ENCODE results near the gene FLAD1.

The FLAD1 gene

DNA sequence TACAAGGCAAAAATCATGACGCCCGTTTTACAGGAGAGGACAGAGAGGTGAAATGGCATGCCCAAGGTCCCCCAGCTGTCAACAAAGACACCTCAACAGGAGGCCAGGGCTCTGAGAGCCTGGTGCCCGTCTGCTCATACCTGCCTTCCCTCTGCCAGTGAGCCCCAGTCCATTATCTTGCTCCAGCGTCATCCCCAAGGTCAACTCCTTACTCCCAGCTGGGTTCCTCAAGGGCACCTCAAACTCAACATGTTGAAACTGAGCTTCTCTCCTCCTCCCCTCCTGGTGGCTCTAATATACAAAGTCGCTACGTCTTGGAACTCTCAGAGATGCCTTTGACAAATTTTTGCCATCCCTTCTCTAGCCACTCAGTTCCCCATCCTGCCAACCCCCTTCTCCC lies 30.5 kb upstream of the FLAD1 start:
- DNase-seq: no peak

DNA sequence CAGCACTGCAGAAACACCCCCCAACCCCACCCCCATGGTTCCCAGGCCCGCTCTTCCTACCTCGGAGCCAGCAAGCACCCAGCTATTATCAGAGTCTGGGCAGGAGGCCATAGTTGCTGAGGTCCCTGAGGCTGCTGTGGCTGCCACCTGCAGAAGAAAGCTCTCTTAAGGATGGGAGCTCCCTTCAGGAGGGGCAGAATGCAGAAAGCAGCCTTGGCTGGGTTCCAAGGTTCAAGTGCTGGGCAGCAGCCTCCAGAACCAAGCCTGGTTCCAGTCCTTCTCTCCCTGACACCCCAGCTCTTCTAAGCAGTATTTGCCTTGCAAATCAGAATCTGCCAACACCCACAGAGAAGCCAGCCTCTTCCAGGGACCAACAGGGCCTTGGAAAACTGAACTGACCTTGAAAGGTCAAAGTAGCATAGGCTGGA lies 29.5 kb upstream of the FLAD1 start:
- DNase-seq: no peak

GRCh38 chr1:154954541-154954940 lies 28.6 kb upstream of the FLAD1 start:
- no peak for DNase-seq

- peak; percentile 83 to 95 for DNase-seq
Measured at GRCh38 chr1:154955039-154955717, 28.0 kb upstream of the FLAD1 start.

DNA sequence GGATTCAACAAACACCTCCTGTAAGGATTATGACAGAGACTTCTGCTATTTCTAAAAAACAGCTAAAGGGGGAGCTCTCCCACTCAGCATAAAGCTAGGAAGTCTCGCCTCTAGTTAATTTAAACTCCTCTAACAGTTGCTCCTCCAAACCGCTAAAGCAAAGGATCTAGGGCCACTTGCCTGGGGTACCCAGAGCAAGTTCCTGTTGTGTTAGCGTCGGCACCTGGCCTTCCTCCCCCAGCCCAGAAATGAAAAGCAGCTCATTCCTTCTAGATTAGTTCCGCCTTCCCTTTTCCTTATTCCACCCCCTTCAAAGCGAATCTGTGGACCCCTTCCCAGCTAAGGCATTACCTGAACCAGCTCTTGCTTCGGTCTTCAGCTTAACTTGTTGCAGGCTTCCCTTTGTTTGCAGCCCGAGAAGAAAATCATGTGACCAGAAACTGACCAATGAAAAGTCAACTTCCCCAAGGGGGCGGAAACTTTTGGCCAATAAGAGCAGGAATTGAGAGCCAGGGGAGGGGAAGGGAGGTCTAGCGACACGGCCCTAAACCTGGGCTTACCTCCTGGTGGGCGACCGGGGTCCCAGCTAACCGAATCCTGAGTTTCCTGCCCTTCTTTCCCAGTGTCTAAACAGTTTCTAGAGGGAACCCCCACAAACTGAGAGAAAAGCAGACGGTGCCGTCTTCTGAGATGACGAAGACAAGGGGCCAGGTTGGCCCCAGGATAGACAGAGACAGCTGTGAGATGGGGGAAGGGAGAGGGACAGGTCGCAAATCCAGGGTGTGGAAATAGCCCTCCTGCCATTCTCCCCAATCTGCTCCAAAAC lies 27.2 kb upstream of the FLAD1 start, which contains the start of gene PBXIP1:
TSS of gene PBXIP1 (minus strand) at position 382 of the 826 bp plus-strand sequence. CDS start 2,378 bp downstream, outside the sequence.
- peak; percentile 28 to 68 for DNase-seq

DNA sequence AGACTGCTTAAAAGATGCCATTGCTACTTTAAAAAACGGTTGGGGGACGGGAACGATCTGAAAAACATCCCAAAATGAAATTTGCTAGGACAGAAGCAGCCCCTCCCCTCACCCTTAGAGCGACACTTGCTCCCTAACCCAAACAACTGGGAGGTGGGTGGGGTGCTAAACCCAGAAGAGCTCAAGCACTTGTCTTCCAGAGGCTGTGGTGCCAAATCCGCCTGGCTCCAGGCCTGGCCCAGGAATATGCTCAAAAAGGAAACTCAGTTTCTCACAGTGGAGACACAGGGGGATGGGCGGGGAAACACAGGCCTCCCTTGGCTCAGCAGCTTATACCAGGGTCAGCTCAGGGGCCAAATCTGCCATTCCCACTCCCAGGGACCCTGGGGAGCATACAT lies 26.6 kb upstream of the FLAD1 start:
- DNase-seq: no peak

GRCh38 chr1:154957091-154957657 lies 26.0 kb upstream of the FLAD1 start:
- DNase-seq: no peak

GRCh38 chr1:154958036-154958435 lies 25.1 kb upstream of the FLAD1 start:
- DNase-seq: no peak

DNA sequence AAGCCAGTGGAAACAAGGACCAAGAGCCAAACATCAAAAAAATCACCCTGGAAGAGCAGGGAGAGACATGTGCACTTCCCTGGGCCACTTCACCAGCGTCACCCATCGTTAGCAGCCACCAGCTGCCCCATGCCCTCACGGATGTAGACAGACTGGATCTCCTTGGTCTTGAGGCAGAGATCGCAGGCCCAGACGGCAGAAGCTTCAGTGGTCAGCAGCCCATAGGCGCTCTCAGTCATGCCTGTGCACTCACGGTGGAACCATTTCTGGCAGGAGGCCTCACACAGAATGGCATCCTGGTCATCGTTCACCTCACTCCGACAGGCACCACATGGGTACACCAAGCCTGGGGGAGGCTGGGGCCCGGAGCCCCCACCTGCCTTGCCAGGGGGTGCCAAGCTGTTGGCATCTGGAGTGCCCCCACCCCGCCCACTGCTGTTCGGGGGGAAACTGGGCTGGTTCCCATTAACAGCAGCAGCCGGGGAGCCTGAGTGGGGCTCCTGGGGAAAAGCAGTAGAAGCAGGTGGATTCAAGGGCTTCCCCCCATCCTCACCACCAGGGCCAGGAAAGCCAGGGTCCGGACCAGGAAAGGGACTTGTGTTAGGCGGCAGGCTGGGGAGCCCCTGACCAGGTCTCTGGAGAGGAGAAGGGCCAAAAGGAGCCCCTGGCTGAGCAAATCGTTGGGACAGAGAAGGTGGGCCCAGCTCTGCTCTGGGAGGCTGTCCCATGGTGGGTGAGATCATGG lies 24.3 kb upstream of the FLAD1 start:
- DNase-seq: no peak

GRCh38 chr1:154959426-154959780 lies 23.7 kb upstream of the FLAD1 start:
- no peak for DNase-seq

DNA sequence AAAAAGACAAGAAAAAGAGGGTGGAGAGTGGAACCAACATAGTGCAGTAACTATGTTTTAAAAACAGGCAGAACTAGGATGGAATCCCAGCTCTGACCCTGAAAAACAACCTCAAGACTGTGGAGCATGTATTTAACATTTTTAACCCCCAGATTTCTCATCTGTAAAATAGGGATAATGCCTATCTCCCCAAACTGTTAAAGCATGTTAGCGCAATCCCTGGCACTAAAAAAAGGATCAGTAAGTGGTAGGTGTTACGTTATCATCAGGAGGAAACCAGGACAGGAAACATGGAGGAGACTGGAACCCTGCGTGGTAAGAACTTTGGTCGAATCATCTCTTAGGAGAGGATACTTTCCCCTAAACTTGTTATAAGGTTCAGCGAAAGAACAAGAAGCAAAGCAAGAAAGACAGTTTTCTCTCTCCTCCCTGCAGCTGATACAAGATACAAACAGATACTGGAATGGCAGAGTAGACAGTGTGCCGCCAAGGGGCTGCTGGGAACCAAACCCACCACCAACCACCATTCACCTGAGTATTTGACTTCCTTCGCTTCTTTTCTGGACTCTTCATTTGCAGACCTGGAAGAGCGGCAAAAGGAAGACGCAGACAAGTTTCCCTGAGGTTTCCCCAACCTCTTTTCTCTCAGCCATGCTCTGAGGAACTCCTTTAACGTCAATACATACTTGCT lies 22.6 kb upstream of the FLAD1 start:
- no peak for DNase-seq

- DNase-seq: peak in 1 of 2 experiments; percentile 46
Measured at GRCh38 chr1:154961207-154962155, 21.7 kb upstream of the FLAD1 start, which contains the start of gene PYGO2. TSS of gene PYGO2 (minus strand) at chr1:154961782. CDS start at chr1:154961576, 206 bp downstream.

GRCh38 chr1:154962156-154962749 lies 20.9 kb upstream of the FLAD1 start:
- no peak for DNase-seq

GRCh38 chr1:154962795-154963330 lies 20.3 kb upstream of the FLAD1 start:
- DNase-seq: no peak

DNA sequence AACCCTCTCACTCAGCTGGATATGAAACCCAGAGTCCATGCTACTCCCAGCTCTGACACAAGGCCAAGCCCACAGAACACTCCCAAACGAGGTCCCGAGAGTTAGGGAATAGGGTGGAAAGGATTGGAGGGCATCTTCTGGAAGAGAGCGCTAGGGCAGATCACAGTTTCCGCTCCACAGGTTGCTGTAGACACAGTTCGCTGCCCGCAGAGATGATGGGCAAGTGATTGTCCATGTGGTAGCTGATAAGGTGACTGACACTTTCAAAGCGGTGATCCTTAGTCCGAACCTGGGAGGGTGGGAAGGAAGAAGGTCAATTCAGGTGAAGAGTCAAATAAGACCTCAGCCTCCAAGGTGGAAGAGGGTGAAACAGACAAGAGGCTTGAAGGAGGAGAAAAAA lies 19.5 kb upstream of the FLAD1 start:
- DNase-seq: no peak

GRCh38 chr1:154964359-154964758 lies 18.8 kb upstream of the FLAD1 start:
- DNase-seq: no peak

DNA sequence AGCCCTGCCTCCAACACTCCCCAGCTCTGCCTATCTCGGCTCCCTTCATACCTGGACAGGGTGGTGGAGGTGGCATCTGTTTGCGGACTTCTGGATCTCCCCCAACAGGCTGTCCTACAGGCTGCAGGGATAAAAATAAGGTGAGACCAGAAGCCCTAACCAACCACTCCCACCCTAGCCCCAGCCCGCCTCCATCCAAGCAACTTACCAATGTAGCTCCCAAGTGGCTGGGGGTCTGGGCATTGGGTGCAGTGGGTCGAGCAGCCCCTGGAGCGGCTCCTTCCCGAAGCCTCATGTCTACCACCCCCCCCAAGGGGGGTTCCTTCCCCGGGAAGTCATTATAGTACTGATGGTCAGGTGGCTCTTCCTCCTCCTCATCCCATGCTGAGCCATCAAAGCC lies 17.0 kb upstream of the FLAD1 start:
- DNase-seq: no peak

DNA sequence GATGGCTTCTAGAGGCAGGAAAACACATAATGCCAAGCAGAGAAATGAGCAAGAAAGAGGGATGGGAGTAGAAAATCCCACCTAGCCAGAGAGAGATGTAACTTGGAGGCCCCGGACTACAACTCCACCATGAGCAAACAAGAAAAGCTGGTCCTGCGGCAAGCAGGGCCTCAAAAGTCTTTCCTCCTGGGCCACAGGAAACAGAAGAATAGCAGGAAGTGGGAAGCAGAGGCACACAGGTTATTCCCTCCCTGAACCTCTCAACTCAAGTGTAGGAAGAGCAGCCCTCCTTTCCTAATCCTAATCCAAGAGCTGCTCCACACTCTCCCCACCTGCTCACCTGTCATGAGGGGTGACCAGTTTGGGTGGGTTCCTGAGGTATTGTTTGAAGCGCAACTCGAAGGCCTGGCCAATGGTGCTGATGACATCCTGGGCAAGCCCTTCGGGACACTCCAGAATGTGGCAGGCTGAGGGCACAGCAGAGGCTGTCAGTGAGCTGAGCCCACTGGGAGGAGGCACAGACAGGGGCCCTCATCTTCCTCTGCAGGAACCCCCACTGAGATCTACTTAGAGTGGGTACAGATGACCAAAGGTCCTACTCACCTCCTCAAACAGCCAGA lies 15.7 kb upstream of the FLAD1 start:
- no peak for DNase-seq

GRCh38 chr1:154968731-154969130 lies 14.4 kb upstream of the FLAD1 start:
- no peak for DNase-seq

GRCh38 chr1:154969246-154969645 lies 13.9 kb upstream of the FLAD1 start:
- DNase-seq: no peak
